Ascending aorta (tissue), 2 donors: Measurements from ENCODE around the gene SDK2. TPM values are rescaled to one million over a fixed set of nuclear protein-coding genes. Genes with fewer than 3 reads are reported as not detected.

Source experiments
- DNase-seq, 2 donors: peaks; one replicate each; pipeline ENCODE4 v3.0.0-alpha.2; 2019; ENCODE audit warnings: low spot score in 2 of 2
- H3K27ac ChIP-seq, 2 donors: fragments of 200-600 bp; sonication (generic); one replicate each; pipeline ENCODE4 v1.5.1; 2016 to 2017; ENCODE audit warnings: mild to moderate bottlenecking in 1 of 2
- H3K27me3 ChIP-seq: fragments of 200-600 bp; sonication (generic); one replicate; pipeline ENCODE4 v1.5.1; 2017
- H3K36me3 ChIP-seq, 2 donors: fragments of 200-600 bp; sonication (generic); one replicate each; pipeline ENCODE4 v1.5.1; 2016
- H3K4me1 ChIP-seq, 2 donors: fragments of 200-600 bp; sonication (generic); one replicate each; pipeline ENCODE4 v1.5.1; 2016 to 2017; ENCODE audit warnings: mild to moderate bottlenecking in 1 of 2
- H3K4me3 ChIP-seq, 2 donors: fragments of 200-600 bp; sonication (generic); one replicate each; pipeline ENCODE4 v1.5.1; 2016 to 2017; ENCODE audit warnings: mild to moderate bottlenecking in 1 of 2
- H3K9me3 ChIP-seq, 2 donors: fragments of 200-600 bp; sonication (generic); one replicate each; pipeline ENCODE4 v1.5.1; 2016
- CTCF ChIP-seq, 3 experiments: fragments of 200-600 bp in 2 of 3; fragments of 450-650 bp in 1 of 3; sonication (generic) in 2 of 3; IDR thresholded peaks; one replicate each; pipeline ENCODE4 v1.5.1; 2016 to 2019; ENCODE audit warnings: antibody characterized with exemption in 3 of 3, mild to moderate bottlenecking in 1 of 3, moderate library complexity in 1 of 3
- intact Hi-C: fragments of 100-400 bp; cut with DNase I; formaldehyde crosslinking; loops from one replicate; pipeline ENCODE4 v1.15.1; 2023
- total RNA-seq: library from RNA; depleted of rRNA; stranded (reverse); fragments of >200 nt; gene quantifications from one replicate; pipeline ENCODE4 v1.1.0, GENCODE V29; 2016

The SDK2 gene
- total RNA-seq, 1 donor from 2014 or later = 8.1 TPM

- no peak overlapping the region for H3K4me3 ChIP-seq
- intact Hi-C loops = no loop called here
- no peak for TF ChIP-seq CTCF (IDR thresholded peaks at IDR 0.05)
- H3K9me3 ChIP-seq = no peaks in the 10 kb centered on the region
- H3K4me1 ChIP-seq = peaks cover 3 to 21% of the 10 kb centered on the region in 2 donors
- no peaks in the 10 kb centered on the region for H3K27me3 ChIP-seq
- no peaks in the 10 kb centered on the region for H3K36me3 ChIP-seq
- H3K27ac ChIP-seq = peak overlapping the region; percentile 4 to 28
- DNase-seq = no peak
Observed at GRCh38 chr17:73346501-73347162, 297.6 kb downstream of the SDK2 start.

GRCh38 chr17:73343739-73344454, 300.3 kb downstream of the SDK2 start:
- Histone ChIP-seq H3K4me3 (no peak overlapping the region), H3K27ac (peak overlapping the region; percentile 78 to 83), H3K9me3 (no peaks in the 10 kb centered on the region), H3K36me3 (no peaks in the 10 kb centered on the region), H3K4me1 (peaks cover 3 to 29% of the 10 kb centered on the region in 2 donors), H3K27me3 (no peaks in the 10 kb centered on the region)
- TF ChIP-seq CTCF (IDR thresholded peaks at IDR 0.05) = no peak
- intact Hi-C loops = loop anchor here (5.0 kb wide), 1 partner anchor 52 kb away; no protein-coding TSS in a partner anchor
- DNase-seq = no peak

GRCh38 chr17:73343168-73343634, 301.0 kb downstream of the SDK2 start:
- Histone ChIP-seq H3K36me3 (no peaks in the 10 kb centered on the region), H3K27ac (peak overlapping the region; percentile 78 to 83)

GRCh38 chr17:73342541-73343167, 301.6 kb downstream of the SDK2 start:
- Histone ChIP-seq H3K4me3 (peak overlapping the region; percentile 35 to 48), H3K9me3 (no peaks in the 10 kb centered on the region), H3K4me1 (peaks cover 3 to 36% of the 10 kb centered on the region in 2 donors), H3K27ac (peak overlapping the region; percentile 78 to 83), H3K27me3 (no peaks in the 10 kb centered on the region), H3K36me3 (no peaks in the 10 kb centered on the region)
- DNase-seq = no peak
- intact Hi-C loops = loop anchor here (1.0 to 5.0 kb wide), 2 partner anchors 30 to 50 kb away; partner anchors contain the start of gene CDC42EP4
- TF ChIP-seq CTCF (IDR thresholded peaks at IDR 0.05) = peak in 1 of 3 experiments; percentile 28

More at GRCh38 chr17:73343168-73343634, 301.0 kb downstream of the SDK2 start:
- no peak for TF ChIP-seq CTCF (IDR thresholded peaks at IDR 0.05)
- H3K27me3 ChIP-seq = no peaks in the 10 kb centered on the region
- peak in 1 of 2 donors; percentile 81 for DNase-seq
- H3K4me1 ChIP-seq = peaks cover 3 to 32% of the 10 kb centered on the region in 2 donors
- no peaks in the 10 kb centered on the region for H3K9me3 ChIP-seq
- intact Hi-C loops = loop anchor here (5.0 kb wide), 1 partner anchor 51 kb away; no protein-coding TSS in a partner anchor
- peak overlapping the region; percentile 35 to 48 for H3K4me3 ChIP-seq

- Histone ChIP-seq H3K9me3 (no peaks in the 10 kb centered on the region), H3K4me3 (no peak overlapping the region), H3K4me1 (peaks cover 3 to 37% of the 10 kb centered on the region in 2 donors), H3K27me3 (no peaks in the 10 kb centered on the region), H3K27ac (peak overlapping the region; percentile 78 to 83), H3K36me3 (no peaks in the 10 kb centered on the region)
- DNase-seq = peak; percentile 55 to 80
- intact Hi-C loops = loop anchor here (1.0 to 5.0 kb wide), 2 partner anchors 30 to 50 kb away; partner anchors contain the start of gene CDC42EP4
- TF ChIP-seq CTCF (IDR thresholded peaks at IDR 0.05) = no peak
Observed at GRCh38 chr17:73342050-73342522, 302.2 kb downstream of the SDK2 start.
